ENCODE results near the gene PDXK.
"Not testable (repeated sequence)": the region's sequence is repeated elsewhere in the genome, so short reads cannot be mapped to it uniquely, and the experiment has no call there.

The PDXK gene

GRCh38 chr21:43689556-43690337 is 29.2 kb upstream of the PDXK start:
- H3K4me1 ChIP-seq (ENCODE audit: control insufficient read depth, insufficient read depth, low read length), result no peaks in the 10 kb centered on the region
- H3K27me3 ChIP-seq (ENCODE audit: control insufficient read depth, insufficient read depth, low read length), result no peaks in the 10 kb centered on the region
- H3K36me3 ChIP-seq (ENCODE audit: control insufficient read depth, insufficient read depth, low read length), result peaks cover 40% of the 10 kb centered on the region
- H3K4me3 ChIP-seq (ENCODE audit: low read length), result no peak overlapping the region
- no peak overlapping the region for H3K9ac ChIP-seq (ENCODE audit: low read length)
- no peak overlapping the region for H3K27ac ChIP-seq (ENCODE audit: low read depth, low read length)

GRCh38 chr21:43690346-43690745 is 28.6 kb upstream of the PDXK start:
- Histone ChIP-seq H3K27ac (ENCODE audit: low read depth, low read length) (no peak overlapping the region), H3K4me1 (ENCODE audit: control insufficient read depth, insufficient read depth, low read length) (no peaks in the 10 kb centered on the region), H3K4me3 (ENCODE audit: low read length) (no peak overlapping the region), H3K27me3 (ENCODE audit: control insufficient read depth, insufficient read depth, low read length) (no peaks in the 10 kb centered on the region), H3K9ac (ENCODE audit: low read length) (no peak overlapping the region), H3K36me3 (ENCODE audit: control insufficient read depth, insufficient read depth, low read length) (peaks cover 35% of the 10 kb centered on the region)

- Histone ChIP-seq H3K4me1 (ENCODE audit: control insufficient read depth, insufficient read depth, low read length) (no peaks in the 10 kb centered on the region), H3K9ac (ENCODE audit: low read length) (no peak overlapping the region), H3K36me3 (ENCODE audit: control insufficient read depth, insufficient read depth, low read length) (peaks cover 32% of the 10 kb centered on the region), H3K27ac (ENCODE audit: low read depth, low read length) (no peak overlapping the region), H3K27me3 (ENCODE audit: control insufficient read depth, insufficient read depth, low read length) (no peaks in the 10 kb centered on the region), H3K4me3 (ENCODE audit: low read length) (no peak overlapping the region)
These were observed 27.7 kb upstream of the PDXK start for GRCh38 chr21:43691086-43691795.

DNA sequence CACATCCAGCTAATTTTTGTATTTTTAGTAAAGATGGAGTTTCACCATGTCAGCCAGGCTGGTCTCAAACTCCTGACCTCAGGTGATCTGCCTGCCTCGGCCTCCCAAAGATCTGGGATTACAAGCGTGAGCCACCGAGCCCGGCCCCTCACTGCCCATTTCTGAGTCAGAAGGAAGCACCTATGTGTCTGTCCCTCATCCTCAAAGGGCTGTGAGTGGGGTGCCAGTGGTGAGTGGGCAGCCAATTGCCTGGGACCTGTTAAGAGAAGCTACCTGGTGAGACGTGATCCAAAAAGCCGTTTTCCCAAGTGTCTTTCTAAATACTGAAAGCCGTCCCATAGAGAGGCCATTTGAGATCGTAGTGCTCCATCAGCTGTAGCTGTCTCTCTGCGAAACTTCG is 27.1 kb upstream of the PDXK start:
- Histone ChIP-seq H3K27me3 (ENCODE audit: control insufficient read depth, insufficient read depth, low read length) (no peaks in the 10 kb centered on the region), H3K36me3 (ENCODE audit: control insufficient read depth, insufficient read depth, low read length) (peaks cover 26% of the 10 kb centered on the region)

GRCh38 chr21:43692949-43693348 is 26.0 kb upstream of the PDXK start:
- H3K27me3 ChIP-seq (ENCODE audit: control insufficient read depth, insufficient read depth, low read length), result no peaks in the 10 kb centered on the region
- peaks cover 23% of the 10 kb centered on the region for H3K36me3 ChIP-seq (ENCODE audit: control insufficient read depth, insufficient read depth, low read length)
- no peak overlapping the region for H3K4me3 ChIP-seq (ENCODE audit: low read length)
- H3K9ac ChIP-seq (ENCODE audit: low read length), result no peak overlapping the region
- H3K4me1 ChIP-seq (ENCODE audit: control insufficient read depth, insufficient read depth, low read length), result no peaks in the 10 kb centered on the region
- no peak overlapping the region for H3K27ac ChIP-seq (ENCODE audit: low read depth, low read length)

More for the DNA sequence above, 27.1 kb upstream of the PDXK start:
- H3K4me3 ChIP-seq (ENCODE audit: low read length), result no peak overlapping the region
- no peak overlapping the region for H3K27ac ChIP-seq (ENCODE audit: low read depth, low read length)
- H3K9ac ChIP-seq (ENCODE audit: low read length), result no peak overlapping the region
- no peaks in the 10 kb centered on the region for H3K4me1 ChIP-seq (ENCODE audit: control insufficient read depth, insufficient read depth, low read length)

GRCh38 chr21:43693981-43694380 is 24.9 kb upstream of the PDXK start:
- no peak overlapping the region for H3K9ac ChIP-seq (ENCODE audit: low read length)

DNA sequence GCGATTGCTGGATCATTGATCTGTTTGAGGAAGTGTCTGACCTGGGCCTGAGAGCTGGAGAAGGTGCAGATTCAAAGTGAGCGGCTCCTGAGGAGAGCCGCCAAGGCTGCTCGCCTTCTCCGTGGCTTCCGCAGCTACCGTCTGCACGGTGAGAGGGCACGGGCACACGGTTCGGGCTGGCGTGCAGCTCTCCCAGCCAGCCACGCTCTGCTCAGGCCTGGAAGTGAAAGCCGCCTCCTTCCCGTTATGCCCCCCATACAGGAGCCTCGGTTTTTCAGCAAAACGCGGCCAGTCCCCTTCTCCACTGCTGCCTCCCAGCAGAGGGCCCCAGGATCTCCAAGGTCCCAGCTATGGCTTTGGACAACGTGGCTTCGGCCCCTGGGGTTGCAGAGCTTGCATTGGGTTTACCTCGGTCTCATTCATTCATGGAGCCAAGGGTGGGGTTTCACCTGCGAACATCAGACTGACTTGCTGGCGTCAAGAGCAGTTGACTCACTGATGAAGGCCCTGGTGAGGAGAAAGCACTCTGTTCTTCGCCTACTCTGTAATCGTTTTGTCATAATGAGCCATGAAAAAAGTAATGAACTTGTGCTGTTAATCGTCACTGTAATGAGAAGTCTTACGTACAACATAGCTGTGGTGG is 24.4 kb upstream of the PDXK start:
- peaks cover 17% of the 10 kb centered on the region for H3K36me3 ChIP-seq (ENCODE audit: control insufficient read depth, insufficient read depth, low read length)

More at GRCh38 chr21:43693981-43694380, 24.9 kb upstream of the PDXK start:
- no peak overlapping the region for H3K4me3 ChIP-seq (ENCODE audit: low read length)
- peaks cover 22% of the 10 kb centered on the region for H3K36me3 ChIP-seq (ENCODE audit: control insufficient read depth, insufficient read depth, low read length)
- H3K27ac ChIP-seq (ENCODE audit: low read depth, low read length), result no peak overlapping the region
- no peaks in the 10 kb centered on the region for H3K4me1 ChIP-seq (ENCODE audit: control insufficient read depth, insufficient read depth, low read length)
- H3K27me3 ChIP-seq (ENCODE audit: control insufficient read depth, insufficient read depth, low read length), result no peaks in the 10 kb centered on the region

GRCh38 chr21:43696214-43696613 is 22.7 kb upstream of the PDXK start:
- Histone ChIP-seq H3K27ac (ENCODE audit: low read depth, low read length) (no peak overlapping the region), H3K27me3 (ENCODE audit: control insufficient read depth, insufficient read depth, low read length) (no peaks in the 10 kb centered on the region), H3K36me3 (ENCODE audit: control insufficient read depth, insufficient read depth, low read length) (peaks cover 4% of the 10 kb centered on the region), H3K4me1 (ENCODE audit: control insufficient read depth, insufficient read depth, low read length) (no peaks in the 10 kb centered on the region), H3K9ac (ENCODE audit: low read length) (no peak overlapping the region), H3K4me3 (ENCODE audit: low read length) (no peak overlapping the region)

More for the DNA sequence above, 24.4 kb upstream of the PDXK start:
- no peak overlapping the region for H3K4me3 ChIP-seq (ENCODE audit: low read length)
- H3K9ac ChIP-seq (ENCODE audit: low read length), result no peak overlapping the region
- H3K4me1 ChIP-seq (ENCODE audit: control insufficient read depth, insufficient read depth, low read length), result no peaks in the 10 kb centered on the region
- H3K27me3 ChIP-seq (ENCODE audit: control insufficient read depth, insufficient read depth, low read length), result no peaks in the 10 kb centered on the region
- no peak overlapping the region for H3K27ac ChIP-seq (ENCODE audit: low read depth, low read length)

GRCh38 chr21:43697758-43698643 is 20.9 kb upstream of the PDXK start:
- H3K4me3 ChIP-seq (ENCODE audit: low read length), result no peak overlapping the region
- H3K36me3 ChIP-seq (ENCODE audit: control insufficient read depth, insufficient read depth, low read length), result no peaks in the 10 kb centered on the region
- H3K4me1 ChIP-seq (ENCODE audit: control insufficient read depth, insufficient read depth, low read length), result no peaks in the 10 kb centered on the region
- H3K27me3 ChIP-seq (ENCODE audit: control insufficient read depth, insufficient read depth, low read length), result no peaks in the 10 kb centered on the region
- H3K9ac ChIP-seq (ENCODE audit: low read length), result no peak overlapping the region
- no peak overlapping the region for H3K27ac ChIP-seq (ENCODE audit: low read depth, low read length)

DNA sequence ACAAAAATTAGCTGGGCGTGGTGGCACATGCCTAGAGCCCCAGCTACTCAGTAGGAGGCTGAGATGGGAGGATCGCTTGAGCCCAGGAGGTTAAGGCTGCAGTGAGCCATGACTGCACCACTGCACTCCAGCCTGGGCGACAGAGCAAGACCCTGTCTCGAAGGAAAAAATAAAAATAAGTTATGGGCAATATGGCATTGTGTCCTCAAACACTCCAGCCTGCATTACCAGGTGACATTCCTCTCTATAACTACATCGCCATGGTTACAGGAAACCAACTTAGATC is 19.5 kb upstream of the PDXK start:
- not testable (repeated sequence) for H3K36me3 ChIP-seq (ENCODE audit: control insufficient read depth, insufficient read depth, low read length); H3K4me3 ChIP-seq (ENCODE audit: low read length); H3K9ac ChIP-seq (ENCODE audit: low read length); H3K27ac ChIP-seq (ENCODE audit: low read depth, low read length); H3K27me3 ChIP-seq (ENCODE audit: control insufficient read depth, insufficient read depth, low read length); H3K4me1 ChIP-seq (ENCODE audit: control insufficient read depth, insufficient read depth, low read length)

GRCh38 chr21:43699933-43700599 is 18.9 kb upstream of the PDXK start:
- Histone ChIP-seq H3K27ac (ENCODE audit: low read depth, low read length) (no peak overlapping the region), H3K36me3 (ENCODE audit: control insufficient read depth, insufficient read depth, low read length) (no peaks in the 10 kb centered on the region), H3K4me1 (ENCODE audit: control insufficient read depth, insufficient read depth, low read length) (no peaks in the 10 kb centered on the region), H3K4me3 (ENCODE audit: low read length) (no peak overlapping the region), H3K9ac (ENCODE audit: low read length) (no peak overlapping the region), H3K27me3 (ENCODE audit: control insufficient read depth, insufficient read depth, low read length) (no peaks in the 10 kb centered on the region)

Data from rectal smooth muscle tissue (tissue), 1 donor.